GM12872 (cell line): ENCODE data around the gene PLA2G1B.

ENCODE experiments used
- CTCF ChIP-seq: IDR thresholded peaks from 3 replicates; pipeline ENCODE4 v1.5.1; 2011; ENCODE audit warnings: low read depth, mild to moderate bottlenecking, low read length, moderate library complexity; ENCODE audit not compliant: insufficient read depth

Gene PLA2G1B

DNA sequence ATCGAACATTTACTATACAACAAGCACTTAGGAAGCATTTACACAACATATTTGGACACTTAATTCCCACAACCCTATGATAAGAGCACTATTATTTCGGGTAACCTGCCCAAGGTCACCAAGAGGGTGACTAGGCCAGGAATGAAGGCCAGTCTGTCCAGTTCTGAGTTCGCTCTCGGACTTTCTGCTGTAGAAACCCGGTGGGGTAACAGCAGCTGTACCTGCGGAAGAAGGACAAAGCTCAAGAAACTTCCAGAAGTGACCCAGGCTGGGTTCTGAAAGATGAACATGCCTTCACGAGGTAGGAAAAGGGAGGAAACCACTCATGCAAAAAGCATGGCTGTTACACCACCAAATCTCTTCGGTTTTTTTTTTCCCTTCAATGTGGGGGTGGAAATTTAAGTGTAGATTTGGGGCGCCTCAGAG lies 10.8 kb downstream of the PLA2G1B start:
- no peak for TF ChIP-seq CTCF

DNA sequence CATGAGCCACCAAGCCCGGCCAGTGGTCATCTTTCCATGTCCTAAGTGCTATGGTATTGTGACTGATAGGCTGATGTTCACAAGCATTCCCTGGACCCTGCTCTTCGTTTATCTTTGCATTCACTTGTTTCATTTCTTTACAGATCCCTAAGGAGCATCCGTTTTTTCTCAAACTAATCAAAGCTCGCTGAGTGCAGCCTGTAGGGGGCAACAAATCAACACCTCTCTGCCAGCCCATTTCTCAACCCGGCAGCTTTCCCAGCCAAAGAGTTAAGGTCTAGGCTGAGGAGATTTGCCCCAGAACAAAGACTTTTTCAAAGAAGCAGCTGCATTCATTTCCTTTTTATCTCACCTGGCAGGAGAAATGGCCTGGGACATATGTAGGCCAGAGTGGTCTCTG lies 13.4 kb downstream of the PLA2G1B start:
- peak; percentile 47 for TF ChIP-seq CTCF

DNA sequence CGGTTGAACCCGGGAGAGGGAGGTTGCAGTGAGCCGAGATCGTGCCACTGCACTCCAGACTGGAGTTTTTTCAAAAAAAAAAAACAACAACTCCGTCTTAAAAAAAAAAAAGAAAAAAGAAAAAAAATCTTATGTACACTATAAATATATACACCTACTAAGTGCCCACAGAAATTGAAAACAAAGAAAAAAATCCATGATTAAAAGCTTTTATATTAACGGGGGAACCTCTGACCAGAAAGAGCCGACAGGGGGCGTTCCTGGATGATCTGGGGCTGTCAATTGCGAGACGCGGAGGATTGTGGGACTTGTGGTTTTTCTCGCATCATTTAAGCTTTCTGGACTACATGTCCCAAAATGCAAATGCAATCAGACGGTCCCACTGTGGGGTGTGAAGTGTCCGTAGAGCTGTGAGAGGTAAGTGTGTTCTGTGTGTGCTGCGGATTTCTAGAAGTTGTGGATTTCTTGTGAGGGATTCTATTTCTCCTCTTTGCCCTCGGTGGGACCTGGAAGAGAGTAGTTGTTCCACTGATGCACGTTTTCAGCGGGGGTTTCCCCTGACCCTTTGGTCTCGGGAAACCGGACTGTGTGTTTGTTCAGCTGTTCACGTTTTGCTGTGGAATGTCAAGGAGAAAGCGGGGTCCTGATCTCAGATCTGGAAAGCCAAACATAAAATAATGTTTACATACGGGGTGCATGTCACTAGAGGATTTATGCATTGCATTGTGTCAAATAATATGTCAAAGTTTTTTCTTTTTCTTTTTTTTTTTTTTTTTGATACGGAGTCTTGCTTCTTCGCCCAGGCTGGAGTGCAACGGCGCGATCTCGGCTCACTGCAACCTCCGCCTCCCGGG lies 25.4 kb downstream of the PLA2G1B start, which contains the start of gene SIRT4:
Gene SIRT4 (plus strand): TSS at position 360 of the 854 bp plus-strand sequence. CDS start 1,241 bp downstream, outside the sequence.
- peak; percentile 81 for TF ChIP-seq CTCF

GRCh38 chr12:120292661-120293531 lies 34.7 kb downstream of the PLA2G1B start, which contains the start of gene RNU4-1:
RNU4-1 (minus strand) TSS chr12:120293237.
- TF ChIP-seq CTCF = no peak

- no peak for TF ChIP-seq CTCF
Observed at GRCh38 chr12:120292411-120292660, 35.2 kb downstream of the PLA2G1B start.

DNA sequence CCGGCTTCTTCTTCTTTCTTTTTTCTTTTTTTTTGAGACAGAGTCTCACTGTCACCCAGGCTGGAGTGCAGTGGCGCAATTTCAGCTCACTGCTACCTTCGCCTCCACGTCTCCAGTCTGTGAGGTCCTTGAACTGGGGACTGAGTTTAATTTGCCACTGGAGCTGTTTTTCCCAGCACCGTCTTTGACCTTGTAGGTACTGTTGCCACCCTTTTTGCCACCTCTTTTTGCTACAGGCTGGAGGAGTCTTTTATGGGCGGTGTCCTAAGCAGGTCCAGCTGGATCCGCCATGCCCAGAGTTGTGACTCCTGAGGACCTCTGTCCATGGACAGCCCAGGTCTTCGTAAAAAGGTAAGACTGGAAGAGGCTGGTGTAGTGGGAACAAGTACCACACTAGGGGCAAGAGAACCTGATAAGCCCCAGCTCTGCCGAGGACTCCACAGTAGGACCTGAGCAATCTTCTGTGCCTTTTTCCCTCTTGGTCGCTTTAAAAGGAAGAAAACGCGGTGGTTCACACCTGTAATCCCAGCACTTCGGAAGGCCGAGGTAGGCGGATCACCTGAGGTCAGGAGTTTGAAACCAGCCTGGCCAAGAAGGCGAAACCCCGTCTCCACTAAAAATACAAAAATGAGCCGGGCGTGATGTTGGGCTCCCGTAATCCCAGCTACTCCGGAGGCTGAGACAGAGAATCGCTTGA lies 36.8 kb downstream of the PLA2G1B start:
- no peak for TF ChIP-seq CTCF

- TF ChIP-seq CTCF = no peak
Observed at GRCh38 chr12:120287491-120287890, 40.1 kb downstream of the PLA2G1B start.
